ENCODE results near the gene NUMA1.

GRCh38 chr11:72024069-72024754, 56.1 kb downstream of the NUMA1 start:
- no peak for TF ChIP-seq POLR2A (IDR thresholded peaks at IDR 0.05)
- TF ChIP-seq, protein P1, sequence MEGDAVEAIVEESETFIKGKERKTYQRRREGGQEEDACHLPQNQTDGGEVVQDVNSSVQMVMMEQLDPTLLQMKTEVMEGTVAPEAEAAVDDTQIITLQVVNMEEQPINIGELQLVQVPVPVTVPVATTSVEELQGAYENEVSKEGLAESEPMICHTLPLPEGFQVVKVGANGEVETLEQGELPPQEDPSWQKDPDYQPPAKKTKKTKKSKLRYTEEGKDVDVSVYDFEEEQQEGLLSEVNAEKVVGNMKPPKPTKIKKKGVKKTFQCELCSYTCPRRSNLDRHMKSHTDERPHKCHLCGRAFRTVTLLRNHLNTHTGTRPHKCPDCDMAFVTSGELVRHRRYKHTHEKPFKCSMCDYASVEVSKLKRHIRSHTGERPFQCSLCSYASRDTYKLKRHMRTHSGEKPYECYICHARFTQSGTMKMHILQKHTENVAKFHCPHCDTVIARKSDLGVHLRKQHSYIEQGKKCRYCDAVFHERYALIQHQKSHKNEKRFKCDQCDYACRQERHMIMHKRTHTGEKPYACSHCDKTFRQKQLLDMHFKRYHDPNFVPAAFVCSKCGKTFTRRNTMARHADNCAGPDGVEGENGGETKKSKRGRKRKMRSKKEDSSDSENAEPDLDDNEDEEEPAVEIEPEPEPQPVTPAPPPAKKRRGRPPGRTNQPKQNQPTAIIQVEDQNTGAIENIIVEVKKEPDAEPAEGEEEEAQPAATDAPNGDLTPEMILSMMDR (IDR thresholded peaks at IDR 0.05 in 4 of 5, conservative IDR thresholded peaks at IDR 0.05 in 1 of 5), result no peak

All from gastrocnemius medialis (tissue), 4 donors.